HG03139 (cell line): ENCODE measurements around the gene NID1.
"Not testable (repeated sequence)": the region's sequence is repeated elsewhere in the genome, so short reads cannot be mapped to it uniquely, and the experiment has no call there.

Source experiments
- ATAC-seq: cut with Tn5 transposase; IDR thresholded peaks from one replicate; pipeline ENCODE4 v1.9.1; 2021; ENCODE audit not compliant: unreplicated experiment

Gene NID1

GRCh38 chr1:236030534-236030933, 34.4 kb downstream of the NID1 start:
- no peak for ATAC-seq

- no peak for ATAC-seq
These were observed 35.4 kb downstream of the NID1 start for GRCh38 chr1:236029428-236029940.

GRCh38 chr1:236027104-236027503, 37.8 kb downstream of the NID1 start:
- no peak for ATAC-seq

- no peak for ATAC-seq
These were observed 39.1 kb downstream of the NID1 start for GRCh38 chr1:236025836-236026235.

- no peak for ATAC-seq
These were observed 40.2 kb downstream of the NID1 start for GRCh38 chr1:236024641-236025040.

- ATAC-seq = no peak
These were observed 40.8 kb downstream of the NID1 start for GRCh38 chr1:236023926-236024565.

- ATAC-seq = no peak
These were observed 43.3 kb downstream of the NID1 start for GRCh38 chr1:236021424-236022135.

- no peak for ATAC-seq
These were observed 44.3 kb downstream of the NID1 start for GRCh38 chr1:236020359-236021219.

- no peak for ATAC-seq
These were observed 45.9 kb downstream of the NID1 start for GRCh38 chr1:236018885-236019453.

GRCh38 chr1:236016782-236017400, 48.0 kb downstream of the NID1 start:
- no peak for ATAC-seq

- no peak for ATAC-seq
These were observed 48.8 kb downstream of the NID1 start for GRCh38 chr1:236016083-236016482.

GRCh38 chr1:236015539-236015938, 49.4 kb downstream of the NID1 start:
- no peak for ATAC-seq

- no peak for ATAC-seq
These were observed 51.6 kb downstream of the NID1 start for GRCh38 chr1:236013330-236013729.

GRCh38 chr1:236011641-236012040, 53.2 kb downstream of the NID1 start:
- no peak for ATAC-seq

- ATAC-seq = no peak
These were observed 54.4 kb downstream of the NID1 start for GRCh38 chr1:236010443-236010842.

GRCh38 chr1:236009857-236010256, 55.0 kb downstream of the NID1 start:
- no peak for ATAC-seq

GRCh38 chr1:236009191-236009590, 55.7 kb downstream of the NID1 start:
- ATAC-seq = no peak

GRCh38 chr1:236007781-236008180, 57.1 kb downstream of the NID1 start:
- ATAC-seq = no peak

GRCh38 chr1:236003058-236003457, 61.8 kb downstream of the NID1 start:
- ATAC-seq = not testable (repeated sequence)

GRCh38 chr1:236002572-236002971, 62.3 kb downstream of the NID1 start:
- no peak for ATAC-seq

GRCh38 chr1:236002025-236002390, 62.9 kb downstream of the NID1 start:
- ATAC-seq = no peak
